SK-N-SH (cell line): ENCODE data around the gene GPR18. TPM values are rescaled to one million over a fixed set of nuclear protein-coding genes. Genes with fewer than 3 reads are reported as not detected.

ENCODE experiments used
- CTCF ChIA-PET: fragments of 300-600, 350-600 bp; formaldehyde crosslinking; extraction: SDS; loops from one replicate; lab custom pipeline; 2021; lab: Yijun Ruan, JAX
- POLR2A ChIA-PET: fragments of 350-600 bp; sonication (Branson Sonifier 250); formaldehyde crosslinking; extraction: SDS; loops from one replicate; lab custom pipeline; 2020; ENCODE audit warnings: antibody characterized with exemption, inconsistent platforms; lab: Yijun Ruan, JAX
- DNase-seq: peaks from one replicate; pipeline ENCODE4 v3.0.0; 2012
- H2AFZ ChIP-seq: fragments of 200-600 bp; sonication (generic); 2 replicates; pipeline ENCODE4 v1.8.1; 2016; ENCODE audit warnings: antibody characterized with exemption, mild to moderate bottlenecking, low read depth
- H3F3A ChIP-seq: fragments of 200-600 bp; sonication (generic); replicated peaks from 2 replicates; pipeline ENCODE3; 2016; ENCODE audit warnings: antibody characterized with exemption, mild to moderate bottlenecking; ENCODE audit not compliant: insufficient read depth
- H3K27ac ChIP-seq, 2 experiments: fragments of 200-500 bp in 1 of 2; fragments of 200-600 bp in 1 of 2; sonication (Bioruptor generic) in 1 of 2; sonication (generic), shearing (Covaris generic) in 1 of 2; 2 replicates each; pipeline versions ENCODE4 v1.5.1 to v1.6.1; 2014 to 2016; ENCODE audit warnings: low read depth in 2 of 2, inconsistent platforms in 1 of 2, low read length in 1 of 2, mild to moderate bottlenecking in 1 of 2, mixed read lengths in 1 of 2
- H3K27me3 ChIP-seq: fragments of 200-600 bp; sonication (generic), shearing (Covaris generic); 2 replicates; pipeline ENCODE4 v1.6.1; 2016; ENCODE audit warnings: mixed run types; ENCODE audit not compliant: insufficient read depth
- H3K36me3 ChIP-seq, 2 experiments: fragments of 200-500 bp in 1 of 2; fragments of 200-600 bp in 1 of 2; sonication (Bioruptor generic) in 1 of 2; sonication (generic) in 1 of 2; replicated peaks in 1 of 2; 2 replicates each; pipeline versions ENCODE3 to v1.5.1; 2014 to 2016; ENCODE audit warnings: low read length in 1 of 2, mild to moderate bottlenecking in 1 of 2; ENCODE audit not compliant: insufficient read depth in 2 of 2, control insufficient read depth in 1 of 2
- H3K4me1 ChIP-seq, 2 experiments: fragments of 200-500 bp in 1 of 2; fragments of 200-600 bp in 1 of 2; sonication (Bioruptor generic) in 1 of 2; sonication (generic), shearing (Covaris generic) in 1 of 2; 2 replicates each; pipeline versions ENCODE4 v1.5.1 to v1.6.1; 2014 to 2016; ENCODE audit warnings: low read depth in 1 of 2, low read length in 1 of 2, mixed run types in 1 of 2; ENCODE audit not compliant: insufficient read depth in 2 of 2, control insufficient read depth in 1 of 2
- H3K4me2 ChIP-seq: fragments of 200-600 bp; sonication (generic), shearing (Covaris generic); 2 replicates; pipeline ENCODE4 v1.6.1; 2017; ENCODE audit warnings: mixed run types
- H3K4me3 ChIP-seq, 2 experiments: fragments of 200-500 bp in 1 of 2; fragments of 200-600 bp in 1 of 2; sonication (Bioruptor generic) in 1 of 2; sonication (generic), shearing (Covaris generic) in 1 of 2; 2 replicates each; pipeline versions ENCODE4 v1.5.1 to v1.8.1; 2014 to 2016; ENCODE audit warnings: low read depth in 2 of 2, inconsistent platforms in 1 of 2, low read length in 1 of 2, mild to moderate bottlenecking in 1 of 2, mixed read lengths in 1 of 2, moderate library complexity in 1 of 2
- H3K79me2 ChIP-seq: fragments of 200-600 bp; sonication (generic); 2 replicates; pipeline ENCODE4 v1.8.1; 2017; ENCODE audit warnings: mild to moderate bottlenecking; ENCODE audit not compliant: insufficient read depth
- H3K9ac ChIP-seq: fragments of 200-600 bp; sonication (generic); 2 replicates; pipeline ENCODE4 v1.6.1; 2017; ENCODE audit warnings: mixed run types
- H3K9me2 ChIP-seq: fragments of 200-600 bp; sonication (generic); 2 replicates; pipeline ENCODE4 v1.6.1; 2017; ENCODE audit warnings: mixed run types
- H3K9me3 ChIP-seq: fragments of 200-600 bp; sonication (generic); 2 replicates; pipeline ENCODE4 v1.6.1; 2017; ENCODE audit warnings: mixed run types, mild to moderate bottlenecking, moderate library complexity
- H4K20me1 ChIP-seq: fragments of 200-600 bp; sonication (generic); 2 replicates; pipeline ENCODE4 v1.6.1; 2017; ENCODE audit warnings: mild to moderate bottlenecking, mixed run types; ENCODE audit not compliant: insufficient read depth
- CHD2 ChIP-seq: fragments of 150-350 bp; IDR thresholded peaks from 2 replicates; pipeline ENCODE4 v1.6.1; 2018; ENCODE audit warnings: low read length; ENCODE audit not compliant: partially characterized antibody
- CTCF ChIP-seq: fragments of 200-600 bp; sonication (generic); IDR thresholded peaks from 2 replicates; pipeline ENCODE4 v1.6.1; 2017; ENCODE audit warnings: antibody characterized with exemption, mild to moderate bottlenecking, moderate library complexity
- ELF1 ChIP-seq: IDR thresholded peaks from 2 replicates; pipeline ENCODE4 v1.4.0; 2012
- EP300 ChIP-seq, 2 experiments: IDR thresholded peaks; 2 replicates each; pipeline versions ENCODE4 v1.4.0 to v1.6.1; 2012; ENCODE audit warnings: borderline replicate concordance in 1 of 2, low read depth in 1 of 2, low read length in 1 of 2
- EZH2phosphoT487 ChIP-seq: fragments of 200-600 bp; sonication (generic); IDR thresholded peaks from 2 replicates; pipeline ENCODE4 v1.6.1; 2017; ENCODE audit warnings: low read depth, mixed run types, mild to moderate bottlenecking, antibody characterized with exemption, moderate library complexity, borderline replicate concordance
- FOXJ3 ChIP-seq: sonication (generic); formaldehyde crosslinking; IDR thresholded peaks from 2 replicates; pipeline ENCODE4 v1.5.1; 2020; ENCODE audit warnings: mild to moderate bottlenecking, missing genetic modification reagents
- FOXM1 ChIP-seq: IDR thresholded peaks from 2 replicates; pipeline ENCODE4 v1.4.0; 2012; ENCODE audit warnings: low read depth, mild to moderate bottlenecking
- JUND ChIP-seq: IDR thresholded peaks from 2 replicates; pipeline ENCODE4 v1.4.0; 2012
- NRF1 ChIP-seq: IDR thresholded peaks from 2 replicates; pipeline ENCODE4 v1.6.1; 2012; ENCODE audit warnings: low read depth, mild to moderate bottlenecking, low read length
- RAD21 ChIP-seq: IDR thresholded peaks from 2 replicates; pipeline ENCODE4 v1.6.1; 2012; ENCODE audit warnings: mild to moderate bottlenecking, low read length
- RCOR1 ChIP-seq: fragments of 150-350 bp; IDR thresholded peaks from 2 replicates; pipeline ENCODE4 v1.6.1; 2017; ENCODE audit warnings: antibody characterized with exemption, low read length
- REST ChIP-seq: IDR thresholded peaks from 2 replicates; pipeline ENCODE4 v1.6.1; 2012; ENCODE audit warnings: mild to moderate bottlenecking, low read depth, low read length, moderate library complexity
- RFX5 ChIP-seq: IDR thresholded peaks from 2 replicates; pipeline ENCODE4 v1.6.1; 2012; ENCODE audit warnings: mild to moderate bottlenecking, improper control_type of control experiment, low read length
- SIN3A ChIP-seq: IDR thresholded peaks from 2 replicates; pipeline ENCODE4 v1.6.1; 2012; ENCODE audit warnings: low read depth, mild to moderate bottlenecking, low read length, moderate library complexity, borderline replicate concordance
- USF2 ChIP-seq: fragments of 150-350 bp; IDR thresholded peaks from 2 replicates; pipeline ENCODE4 v1.6.1; 2017; ENCODE audit warnings: antibody characterized with exemption, low read length, low read depth, borderline replicate concordance
- YY1 ChIP-seq: IDR thresholded peaks from 2 replicates; pipeline ENCODE4 v1.4.0; 2012; ENCODE audit warnings: low read depth, mild to moderate bottlenecking
- ZBTB33 ChIP-seq: IDR thresholded peaks from 2 replicates; pipeline ENCODE4 v1.4.0; 2012; ENCODE audit warnings: low read depth, borderline replicate concordance
- WGBS: methylation state at CpG from one replicate; pipeline ENCODE4 v1.1.6; 2017; ENCODE audit warnings: low lambda C conversion rate; 5-methylcytosine and 5-hydroxymethylcytosine counted together
- polyA plus RNA-seq, 3 experiments: library from polyadenylated mRNA; depleted of rRNA; stranded (reverse); fragments of >200 nt; gene quantifications; 2 replicates each; pipeline ENCODE4 v1.2.3, GENCODE V29; 2012

Gene GPR18
- polyA plus RNA-seq, 1 of the 3 experiments (the other 2 are of a cell fraction), result not detected

DNA sequence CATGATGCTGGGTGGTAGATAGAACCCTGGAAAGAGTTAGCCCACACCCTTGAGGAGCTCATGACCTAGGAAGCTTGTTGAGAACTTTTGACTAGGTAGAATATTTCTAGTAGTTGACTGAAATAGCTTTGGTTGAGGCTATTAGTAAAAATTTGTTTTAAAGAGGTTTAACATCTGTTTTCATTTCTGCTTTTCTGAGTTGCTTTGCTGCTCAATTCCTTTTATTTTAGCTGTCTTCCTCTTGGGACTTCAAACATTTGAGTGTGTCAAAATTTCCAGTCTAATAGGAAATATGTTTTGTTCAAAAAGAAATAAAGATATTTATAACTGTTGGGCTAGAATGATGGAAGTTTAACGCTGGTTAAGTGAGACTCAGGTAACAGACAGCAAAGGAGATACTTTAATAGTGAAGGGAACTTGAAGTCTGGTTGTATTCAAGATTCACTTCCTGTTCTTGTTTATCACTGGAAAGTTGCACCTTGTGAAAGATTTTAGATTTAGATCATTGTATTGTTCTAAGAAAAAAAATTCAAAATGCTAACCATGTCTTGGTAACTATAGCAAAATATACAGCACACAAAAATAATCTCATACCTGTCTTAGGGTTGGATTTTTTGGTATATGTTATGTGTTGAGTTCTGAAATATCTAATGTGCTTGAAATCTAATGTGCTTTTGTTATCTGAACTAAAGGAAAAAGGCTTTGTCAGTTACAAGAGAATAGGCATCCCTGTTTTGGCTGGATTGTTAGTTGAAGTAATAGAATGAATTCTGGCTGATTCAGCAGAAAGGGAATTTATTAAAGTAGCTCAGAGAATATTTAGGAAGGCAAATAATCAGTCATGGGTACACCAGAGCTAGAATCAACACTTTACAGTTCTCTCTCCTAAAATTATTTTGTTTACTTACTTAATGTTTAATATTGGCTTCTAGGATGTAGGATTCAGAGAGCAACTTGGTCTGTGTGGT, 24.4 kb upstream of the GPR18 start:
- TF ChIP-seq FOXM1, result no peak
- TF ChIP-seq EZH2phosphoT487, result no peak
- TF ChIP-seq YY1, result no peak
- no peak for TF ChIP-seq FOXJ3
- TF ChIP-seq EP300 (IDR thresholded peaks at IDR 0.05; ENCODE audit: borderline replicate concordance in 1 of 2, low read depth in 1 of 2, low read length in 1 of 2), result no peak
- no peak for TF ChIP-seq SIN3A
- TF ChIP-seq ZBTB33, result no peak
- TF ChIP-seq ELF1, result no peak
- TF ChIP-seq RCOR1, result no peak
- no peak for TF ChIP-seq CTCF
- no peaks in the 10 kb centered on the region for H3K27me3 ChIP-seq
- peaks cover 3 to 8% of the 10 kb centered on the region in 2 experiments for H3K36me3 ChIP-seq
- H4K20me1 ChIP-seq, result peaks cover 5% of the 10 kb centered on the region; the same call in 1 of the 2 replicates
- H3K9me3 ChIP-seq, result no peaks in the 10 kb centered on the region
- ChIA-PET POLR2A (no interaction called here), CTCF (interaction anchor here (1.1 to 7.8 kb wide), 4 partner anchors 13 to 154 kb away, joined by 3 to 38 read pairs (median 14); no protein-coding TSS in a partner anchor)
- peak overlapping the region in 1 of 2 experiments; percentile 60; a peak in 2 of 4 replicates for H3K27ac ChIP-seq
- no peak overlapping the region for H3K4me2 ChIP-seq
- no peak overlapping the region for H3K4me3 ChIP-seq
- H3K4me1 ChIP-seq, result peaks cover 6 to 7% of the 10 kb centered on the region in 2 experiments; a peak in 3 of 4 replicates
- DNase-seq, result no peak
- no peak overlapping the region for H3K9ac ChIP-seq
- H3K79me2 ChIP-seq, result no peaks in the 10 kb centered on the region
- no peak overlapping the region for H2AFZ ChIP-seq
- no peaks in the 10 kb centered on the region for H3K9me2 ChIP-seq
- peaks cover 11% of the 10 kb centered on the region for H3F3A ChIP-seq
- WGBS, result 87% methylated on average over 1 of the region's 1 CpG

DNA sequence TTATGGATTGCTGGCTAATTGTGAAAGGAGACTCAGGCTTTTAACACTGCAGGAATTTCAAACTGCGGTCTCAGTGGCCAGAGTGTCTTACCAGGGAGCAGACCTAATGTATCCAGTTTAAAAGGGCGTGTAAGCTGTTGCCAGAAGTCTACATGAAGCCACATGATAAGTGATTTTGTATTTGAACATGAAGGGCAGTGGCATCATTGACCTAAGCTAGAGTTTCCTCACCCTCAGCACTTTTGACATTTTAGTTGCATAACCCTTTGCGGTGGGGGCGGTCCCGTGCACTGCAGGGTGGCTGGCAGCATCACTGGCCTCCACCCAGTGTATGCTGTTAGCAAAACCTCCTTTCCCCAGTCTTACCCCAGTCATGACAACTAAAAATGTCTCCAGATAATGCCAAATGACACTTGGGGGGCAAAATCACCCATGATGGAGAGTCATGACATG, 23.7 kb upstream of the GPR18 start:
- Histone ChIP-seq H3K4me2 (no peak overlapping the region), H3K79me2 (no peaks in the 10 kb centered on the region), H3K9me2 (no peaks in the 10 kb centered on the region), H2AFZ (no peak overlapping the region), H3K4me1 (peaks cover 6 to 7% of the 10 kb centered on the region in 2 experiments; a peak in 3 of 4 replicates), H3K9ac (no peak overlapping the region), H4K20me1 (peaks cover 5% of the 10 kb centered on the region; the same call in 1 of the 2 replicates), H3K4me3 (no peak overlapping the region), H3K27me3 (no peaks in the 10 kb centered on the region), H3F3A (peaks cover 11% of the 10 kb centered on the region), H3K27ac (peak overlapping the region in 1 of 2 experiments; percentile 60; a peak in 1 of 4 replicates), H3K9me3 (no peaks in the 10 kb centered on the region), H3K36me3 (peaks cover 0 to 8% of the 10 kb centered on the region in 2 experiments)
- ChIA-PET CTCF (interaction anchor here (1.1 to 7.8 kb wide), 3 partner anchors 12 to 155 kb away, joined by 3 to 38 read pairs (median 25); no protein-coding TSS in a partner anchor), POLR2A (no interaction called here)
- 92% methylated on average over 5 of the region's 5 CpGs for WGBS
- no peak for DNase-seq
- TF ChIP-seq REST (no peak), RCOR1 (no peak), ELF1 (no peak), RAD21 (no peak), NRF1 (no peak), RFX5 (no peak), JUND (no peak), CHD2 (no peak), YY1 (no peak), USF2 (no peak)
